ENCODE measurements around the gene GDA.
"Not testable (repeated sequence)": the region's sequence is repeated elsewhere in the genome, so short reads cannot be mapped to it uniquely, and the experiment has no call there.

Gene GDA

GRCh38 chr9:72217306-72217842, 68.1 kb downstream of the GDA start:
- peaks cover 10% of the 10 kb centered on the region for H3K27me3 Mint-ChIP-seq
- no peak overlapping the region for H3K4me3 Mint-ChIP-seq
- H3K9me3 Mint-ChIP-seq: no peaks in the 10 kb centered on the region
- no peak overlapping the region for H3K27ac Mint-ChIP-seq
- H3K4me1 Mint-ChIP-seq: no peaks in the 10 kb centered on the region
- H3K36me3 Mint-ChIP-seq: no peaks in the 10 kb centered on the region

DNA sequence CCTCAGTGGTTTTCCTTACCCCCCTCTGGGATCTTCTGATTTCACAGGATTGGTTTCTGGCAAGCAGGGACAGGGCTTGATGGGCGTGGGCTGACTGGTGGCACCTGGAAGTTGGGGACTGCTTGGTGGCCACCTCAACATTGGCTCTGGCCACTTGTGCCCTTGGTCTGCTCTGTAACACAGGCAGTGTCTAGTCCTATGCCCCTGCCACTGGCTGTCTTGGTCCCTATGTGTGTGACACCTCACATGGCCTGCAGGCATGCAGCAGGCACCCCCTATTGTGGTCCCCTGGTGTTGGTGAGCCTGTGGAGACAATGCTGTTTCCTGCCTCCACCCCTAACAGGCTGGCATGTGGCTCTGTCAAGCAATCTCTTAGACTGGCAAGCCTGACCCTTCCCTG, 71.3 kb downstream of the GDA start:
- no peaks in the 10 kb centered on the region for H3K36me3 Mint-ChIP-seq
- H3K4me3 Mint-ChIP-seq: no peak overlapping the region
- H3K4me1 Mint-ChIP-seq: no peaks in the 10 kb centered on the region
- no peak overlapping the region for H3K27ac Mint-ChIP-seq
- no peaks in the 10 kb centered on the region for H3K9me3 Mint-ChIP-seq
- peaks cover 9% of the 10 kb centered on the region for H3K27me3 Mint-ChIP-seq

DNA sequence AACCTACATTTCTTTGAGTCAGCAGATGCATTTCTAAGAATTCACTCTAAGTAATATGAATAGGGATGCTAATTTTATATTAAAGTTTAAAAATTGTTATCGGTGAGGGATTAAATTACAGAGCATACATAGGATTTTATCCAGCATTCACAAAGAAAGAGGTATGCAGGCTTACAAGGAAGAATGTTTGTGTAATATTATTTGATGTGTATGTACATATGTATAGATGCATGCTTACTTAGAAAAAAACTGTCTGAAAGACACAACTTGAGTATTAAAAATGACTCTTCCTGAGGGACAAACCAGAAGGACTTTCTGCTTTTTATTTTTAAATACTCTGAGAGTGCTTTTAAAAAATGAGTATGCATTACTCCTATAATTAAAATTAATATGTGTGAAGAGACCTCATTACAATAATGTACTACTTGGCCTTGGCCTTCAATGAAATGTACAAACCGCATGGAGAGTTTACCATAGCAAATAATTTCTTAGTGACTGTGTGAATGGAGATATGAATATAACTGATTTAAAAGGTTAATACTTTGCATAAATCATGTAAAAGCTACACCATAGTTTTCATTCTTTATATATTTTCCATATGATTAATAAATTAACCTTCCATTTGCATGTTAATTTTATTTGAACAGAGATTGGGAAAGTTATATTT, 77.0 kb downstream of the GDA start:
- no peak overlapping the region for H3K27ac Mint-ChIP-seq
- no peaks in the 10 kb centered on the region for H3K36me3 Mint-ChIP-seq
- H3K4me1 Mint-ChIP-seq: no peaks in the 10 kb centered on the region
- H3K9me3 Mint-ChIP-seq: no peaks in the 10 kb centered on the region
- H3K27me3 Mint-ChIP-seq: peaks cover 7% of the 10 kb centered on the region
- no peak overlapping the region for H3K4me3 Mint-ChIP-seq

- Mint-ChIP-seq H3K27me3 (no peaks in the 10 kb centered on the region), H3K4me3 (no peak overlapping the region), H3K36me3 (no peaks in the 10 kb centered on the region), H3K9me3 (no peaks in the 10 kb centered on the region), H3K27ac (no peak overlapping the region), H3K4me1 (no peaks in the 10 kb centered on the region)
Measured at GRCh38 chr9:72228282-72228681, 79.0 kb downstream of the GDA start.

- no peaks in the 10 kb centered on the region for H3K9me3 Mint-ChIP-seq
- H3K4me1 Mint-ChIP-seq: peaks cover 5% of the 10 kb centered on the region
- no peak overlapping the region for H3K4me3 Mint-ChIP-seq
- no peaks in the 10 kb centered on the region for H3K36me3 Mint-ChIP-seq
- no peak overlapping the region for H3K27ac Mint-ChIP-seq
- no peaks in the 10 kb centered on the region for H3K27me3 Mint-ChIP-seq
Measured at GRCh38 chr9:72232778-72233177, 83.5 kb downstream of the GDA start.

- no peak overlapping the region for H3K27ac Mint-ChIP-seq
- peaks cover 11% of the 10 kb centered on the region for H3K27me3 Mint-ChIP-seq
- H3K36me3 Mint-ChIP-seq: no peaks in the 10 kb centered on the region
- no peak overlapping the region for H3K4me3 Mint-ChIP-seq
- no peaks in the 10 kb centered on the region for H3K4me1 Mint-ChIP-seq
- no peaks in the 10 kb centered on the region for H3K9me3 Mint-ChIP-seq
Measured at GRCh38 chr9:72247549-72247948, 98.3 kb downstream of the GDA start.

DNA sequence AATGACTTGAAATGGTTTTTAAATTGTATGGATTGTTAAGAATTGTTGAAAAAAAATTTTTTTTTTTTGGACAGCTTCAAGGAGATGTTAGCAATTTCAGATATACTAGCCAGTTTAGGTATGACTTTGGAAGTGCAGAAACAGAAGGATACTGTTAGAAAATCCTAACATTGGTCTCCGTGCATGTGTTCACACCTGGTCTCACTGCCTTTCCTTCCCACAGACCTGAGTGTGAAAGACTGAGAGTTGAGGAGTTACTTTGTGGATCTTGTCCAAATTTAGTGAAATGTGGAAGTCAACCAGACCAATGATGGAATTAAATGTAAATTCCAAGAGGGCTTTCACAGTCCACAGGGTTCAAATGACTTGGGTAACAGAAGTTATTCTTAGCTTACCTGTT, 102.3 kb downstream of the GDA start:
- Mint-ChIP-seq H3K9me3 (no peaks in the 10 kb centered on the region), H3K36me3 (no peaks in the 10 kb centered on the region), H3K4me3 (no peak overlapping the region), H3K4me1 (no peaks in the 10 kb centered on the region), H3K27ac (no peak overlapping the region), H3K27me3 (peaks cover 20% of the 10 kb centered on the region)

- Mint-ChIP-seq H3K27me3 (peaks cover 18% of the 10 kb centered on the region), H3K36me3 (no peaks in the 10 kb centered on the region), H3K4me3 (no peak overlapping the region), H3K4me1 (no peaks in the 10 kb centered on the region), H3K9me3 (no peaks in the 10 kb centered on the region), H3K27ac (no peak overlapping the region)
Measured at GRCh38 chr9:72254901-72255545, 105.8 kb downstream of the GDA start.

DNA sequence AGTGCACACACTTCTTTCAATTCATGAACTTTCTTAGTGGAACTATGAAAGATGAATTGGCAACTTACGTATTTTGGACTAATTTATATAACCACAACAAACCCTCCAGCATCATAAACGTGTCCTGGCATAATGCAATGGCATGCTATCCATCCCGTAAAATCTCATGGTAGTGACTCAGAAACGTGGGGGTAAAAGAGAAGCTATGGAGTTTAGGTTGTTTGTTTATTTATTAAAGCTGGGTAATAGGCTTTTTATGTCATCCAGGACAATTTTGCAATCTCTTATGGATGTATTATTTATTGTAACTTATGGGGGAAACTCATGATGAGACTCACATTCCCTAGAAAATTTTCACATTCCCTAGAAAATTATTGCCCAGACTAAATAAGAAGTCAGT, 106.3 kb downstream of the GDA start:
- H3K27me3 Mint-ChIP-seq: peaks cover 18% of the 10 kb centered on the region
- H3K36me3 Mint-ChIP-seq: no peaks in the 10 kb centered on the region

DNA sequence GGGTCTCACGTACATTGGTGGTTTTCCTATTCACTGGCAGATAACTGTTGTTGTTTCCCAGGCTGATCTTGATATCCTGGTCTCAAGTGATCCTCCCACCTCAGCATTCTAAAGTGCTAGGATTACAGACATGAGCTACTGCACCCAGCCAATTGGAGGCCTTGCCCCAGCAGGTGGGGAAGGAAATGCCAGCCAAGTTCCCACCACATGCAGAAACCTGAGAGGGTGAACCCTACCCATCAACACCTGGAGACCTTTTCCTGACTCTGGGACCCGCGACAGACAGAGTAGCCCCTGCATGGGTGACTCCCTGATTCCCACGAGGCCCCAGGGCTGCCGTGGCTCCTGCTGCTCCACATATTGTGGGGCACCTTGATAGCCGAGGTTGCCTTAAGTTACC, 107.7 kb downstream of the GDA start:
- Mint-ChIP-seq H3K27me3 (peaks cover 18% of the 10 kb centered on the region), H3K4me3 (no peak overlapping the region), H3K27ac (no peak overlapping the region), H3K9me3 (no peaks in the 10 kb centered on the region), H3K4me1 (no peaks in the 10 kb centered on the region), H3K36me3 (no peaks in the 10 kb centered on the region)

More for the DNA sequence above, 106.3 kb downstream of the GDA start:
- H3K4me3 Mint-ChIP-seq: no peak overlapping the region
- no peaks in the 10 kb centered on the region for H3K4me1 Mint-ChIP-seq
- no peak overlapping the region for H3K27ac Mint-ChIP-seq
- H3K9me3 Mint-ChIP-seq: no peaks in the 10 kb centered on the region

DNA sequence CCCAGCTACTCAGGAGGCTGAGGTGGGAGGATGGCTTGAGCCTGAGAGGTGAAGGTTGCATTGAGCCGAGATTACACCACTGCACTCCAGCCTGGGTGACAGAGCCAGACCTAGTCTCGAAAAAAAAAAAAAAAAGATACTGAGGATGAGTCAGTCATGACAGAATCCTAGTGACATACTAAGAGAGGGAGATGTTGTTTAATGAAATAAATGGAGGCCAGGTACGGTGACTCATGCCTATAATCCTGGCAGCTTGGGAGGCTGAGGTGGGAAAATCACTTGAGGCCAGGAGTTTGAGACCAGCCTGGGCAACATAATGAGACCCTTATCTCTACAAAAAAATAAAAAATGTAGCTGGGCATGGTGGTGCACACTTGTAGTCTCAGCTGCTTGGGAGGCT, 108.6 kb downstream of the GDA start:
- Mint-ChIP-seq H3K27ac (no peak overlapping the region), H3K4me3 (no peak overlapping the region), H3K9me3 (no peaks in the 10 kb centered on the region), H3K27me3 (peaks cover 18% of the 10 kb centered on the region), H3K4me1 (no peaks in the 10 kb centered on the region), H3K36me3 (no peaks in the 10 kb centered on the region)

- H3K27ac Mint-ChIP-seq: no peak overlapping the region
- no peaks in the 10 kb centered on the region for H3K4me1 Mint-ChIP-seq
- H3K36me3 Mint-ChIP-seq: no peaks in the 10 kb centered on the region
- H3K27me3 Mint-ChIP-seq: peaks cover 7% of the 10 kb centered on the region
- no peak overlapping the region for H3K4me3 Mint-ChIP-seq
- no peaks in the 10 kb centered on the region for H3K9me3 Mint-ChIP-seq
Measured at GRCh38 chr9:72262063-72262462, 112.8 kb downstream of the GDA start.

- Mint-ChIP-seq H3K4me3 (no peak overlapping the region), H3K27me3 (peaks cover 6% of the 10 kb centered on the region), H3K36me3 (no peaks in the 10 kb centered on the region), H3K27ac (no peak overlapping the region), H3K4me1 (no peaks in the 10 kb centered on the region), H3K9me3 (no peaks in the 10 kb centered on the region)
Measured at GRCh38 chr9:72263572-72263971, 114.3 kb downstream of the GDA start.

DNA sequence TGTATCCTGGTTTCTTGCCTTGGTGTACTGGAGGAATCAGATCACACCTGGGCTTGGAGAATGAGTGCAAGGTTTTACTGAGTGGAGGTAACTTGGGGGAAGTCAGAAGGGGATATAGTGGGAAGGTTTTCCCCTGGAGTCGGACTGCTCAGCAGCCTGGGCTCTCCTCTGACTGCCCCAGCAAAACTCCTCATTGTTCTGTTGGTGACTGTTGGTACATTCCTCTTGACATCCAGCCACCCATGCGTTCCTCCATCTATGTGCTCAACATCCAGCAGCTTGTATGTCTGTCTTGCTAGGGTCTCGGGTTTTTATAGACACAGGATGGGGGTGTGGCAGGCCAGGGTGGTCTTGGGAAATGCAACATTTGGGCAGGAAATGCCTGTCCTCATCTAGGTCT, 119.7 kb downstream of the GDA start:
- Mint-ChIP-seq H3K27me3 (no peaks in the 10 kb centered on the region), H3K27ac (no peak overlapping the region), H3K4me1 (no peaks in the 10 kb centered on the region), H3K9me3 (no peaks in the 10 kb centered on the region), H3K4me3 (no peak overlapping the region), H3K36me3 (no peaks in the 10 kb centered on the region)

DNA sequence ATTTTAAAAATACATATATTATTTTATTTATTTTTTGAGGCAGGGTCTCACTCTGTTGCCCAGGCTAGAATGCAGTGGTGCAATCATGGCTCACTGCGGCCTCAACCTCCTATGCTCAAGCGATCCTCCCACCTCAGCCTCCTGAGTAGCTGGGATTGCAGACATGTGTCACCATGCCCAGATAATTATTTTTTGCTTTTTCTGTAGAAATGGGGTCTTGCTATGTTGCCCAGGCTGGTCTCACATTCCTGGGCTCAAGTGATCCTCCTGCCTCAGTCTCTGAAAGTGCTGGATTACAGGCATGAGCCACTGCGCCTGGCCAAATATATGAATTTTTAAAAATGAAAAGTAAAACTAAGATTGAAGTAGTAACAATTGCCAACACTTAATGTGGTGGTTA, 121.1 kb downstream of the GDA start:
- H3K27ac Mint-ChIP-seq, H3K4me3 Mint-ChIP-seq, H3K36me3 Mint-ChIP-seq, H3K4me1 Mint-ChIP-seq, H3K27me3 Mint-ChIP-seq, H3K9me3 Mint-ChIP-seq: not testable (repeated sequence)

DNA sequence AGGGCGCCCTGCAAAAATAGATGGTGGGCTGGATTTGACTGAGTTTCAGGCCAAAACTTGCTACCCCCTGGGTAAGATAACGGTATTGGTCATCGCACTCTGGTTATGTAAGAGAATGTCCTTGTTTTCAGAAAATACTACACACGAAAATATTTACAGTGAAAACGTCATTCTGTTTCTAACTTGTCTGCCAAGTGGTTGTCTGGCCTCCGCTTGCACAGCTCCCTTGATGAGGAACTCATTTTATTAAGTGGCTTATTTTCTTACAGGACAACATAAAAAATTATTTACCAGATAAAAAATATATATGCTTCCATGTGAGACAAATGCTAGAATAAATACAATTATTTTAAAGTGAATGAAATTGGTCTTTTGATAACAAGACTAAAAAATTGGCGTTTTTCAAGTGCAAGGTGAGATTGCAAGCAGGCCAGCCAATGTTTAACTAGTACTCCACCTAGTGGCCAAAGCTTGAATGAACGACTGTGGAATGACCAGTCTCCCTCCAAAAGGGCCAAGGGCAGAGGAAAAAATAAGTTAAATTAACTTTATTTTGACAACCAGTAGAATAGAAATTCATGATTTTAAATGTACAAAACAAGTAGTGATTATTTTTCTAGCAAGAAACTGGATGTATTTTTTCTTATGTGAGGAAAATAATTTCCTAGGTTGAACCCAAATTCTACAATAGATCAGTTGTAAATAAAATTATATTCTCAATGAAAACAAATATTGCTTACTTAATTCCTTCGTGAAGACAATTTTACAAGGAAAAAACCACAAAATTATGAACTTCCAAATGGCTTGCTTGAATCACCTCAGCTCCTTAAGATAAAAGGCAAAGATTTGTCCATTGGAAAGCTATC, 122.6 kb downstream of the GDA start:
- Mint-ChIP-seq H3K4me1 (no peaks in the 10 kb centered on the region), H3K36me3 (no peaks in the 10 kb centered on the region), H3K9me3 (no peaks in the 10 kb centered on the region), H3K4me3 (no peak overlapping the region), H3K27me3 (no peaks in the 10 kb centered on the region), H3K27ac (no peak overlapping the region)

Measured in activated naive CD4-positive, alpha-beta T cell treated with anti-CD3 and anti-CD28 coated beads, Interleukin-2, amount 50 U/mL, for 24 hours (primary cell).